Osteocyte (in vitro differentiated cells): Measurements from ENCODE around the gene KLHL21. TPM values are rescaled to one million over a fixed set of nuclear protein-coding genes. Genes with fewer than 3 reads are reported as not detected.

Source experiments
- DNase-seq: peaks from one replicate; pipeline ENCODE4 v3.0.0; 2021; ENCODE audit warnings: mixed read lengths; ENCODE audit not compliant: unreplicated experiment; ENCODE audit errors: extremely low spot score
- H3K27ac Mint-ChIP-seq: one replicate; pipeline ENCODE4 v1.8.0; 2021; ENCODE audit warnings: mild to moderate bottlenecking, mixed read lengths; ENCODE audit not compliant: unreplicated experiment
- H3K27me3 Mint-ChIP-seq: one replicate; pipeline ENCODE4 v1.8.0; 2021; ENCODE audit warnings: mixed read lengths; ENCODE audit not compliant: unreplicated experiment
- H3K36me3 Mint-ChIP-seq: one replicate; pipeline ENCODE4 v1.8.0; 2021; ENCODE audit warnings: mixed read lengths; ENCODE audit not compliant: unreplicated experiment
- H3K4me1 Mint-ChIP-seq: one replicate; pipeline ENCODE4 v1.8.0; 2021; ENCODE audit warnings: mixed read lengths; ENCODE audit not compliant: unreplicated experiment
- H3K4me3 Mint-ChIP-seq: one replicate; pipeline ENCODE4 v1.8.0; 2021; ENCODE audit warnings: mild to moderate bottlenecking, moderate library complexity, mixed read lengths; ENCODE audit not compliant: unreplicated experiment
- H3K9me3 Mint-ChIP-seq: one replicate; pipeline ENCODE4 v1.8.0; 2021; ENCODE audit warnings: mixed read lengths; ENCODE audit not compliant: unreplicated experiment
- total RNA-seq: library from RNA; stranded (reverse); gene quantifications from 2 replicates; pipeline ENCODE4 v1.2.1, GENCODE V29; 2021
- TF ChIP-seq, protein P1 (sequence below): fragments of 200-600 bp; sonication (generic); IDR thresholded peaks from 2 replicates; pipeline ENCODE4 v1.5.0; 2021; ENCODE audit warnings: antibody characterized with exemption, mild to moderate bottlenecking, moderate library complexity

KLHL21 gene
- total RNA-seq, 1 donor from 2014 or later = 27.5 TPM

DNA sequence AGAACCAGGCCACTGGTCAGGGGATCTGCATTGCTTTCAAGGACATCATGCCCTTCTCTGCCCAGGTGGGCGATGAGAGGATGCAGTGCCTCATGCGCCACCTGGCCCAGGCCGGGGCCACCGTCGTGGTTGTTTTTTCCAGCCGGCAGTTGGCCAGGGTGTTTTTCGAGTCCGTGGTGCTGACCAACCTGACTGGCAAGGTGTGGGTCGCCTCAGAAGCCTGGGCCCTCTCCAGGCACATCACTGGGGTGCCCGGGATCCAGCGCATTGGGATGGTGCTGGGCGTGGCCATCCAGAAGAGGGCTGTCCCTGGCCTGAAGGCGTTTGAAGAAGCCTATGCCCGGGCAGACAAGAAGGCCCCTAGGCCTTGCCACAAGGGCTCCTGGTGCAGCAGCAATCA is 27.9 kb downstream of the KLHL21 start:
- DNase-seq = no peak
- no peaks in the 10 kb centered on the region for H3K9me3 Mint-ChIP-seq
- H3K4me1 Mint-ChIP-seq = peaks cover 8% of the 10 kb centered on the region
- TF ChIP-seq, protein P1, sequence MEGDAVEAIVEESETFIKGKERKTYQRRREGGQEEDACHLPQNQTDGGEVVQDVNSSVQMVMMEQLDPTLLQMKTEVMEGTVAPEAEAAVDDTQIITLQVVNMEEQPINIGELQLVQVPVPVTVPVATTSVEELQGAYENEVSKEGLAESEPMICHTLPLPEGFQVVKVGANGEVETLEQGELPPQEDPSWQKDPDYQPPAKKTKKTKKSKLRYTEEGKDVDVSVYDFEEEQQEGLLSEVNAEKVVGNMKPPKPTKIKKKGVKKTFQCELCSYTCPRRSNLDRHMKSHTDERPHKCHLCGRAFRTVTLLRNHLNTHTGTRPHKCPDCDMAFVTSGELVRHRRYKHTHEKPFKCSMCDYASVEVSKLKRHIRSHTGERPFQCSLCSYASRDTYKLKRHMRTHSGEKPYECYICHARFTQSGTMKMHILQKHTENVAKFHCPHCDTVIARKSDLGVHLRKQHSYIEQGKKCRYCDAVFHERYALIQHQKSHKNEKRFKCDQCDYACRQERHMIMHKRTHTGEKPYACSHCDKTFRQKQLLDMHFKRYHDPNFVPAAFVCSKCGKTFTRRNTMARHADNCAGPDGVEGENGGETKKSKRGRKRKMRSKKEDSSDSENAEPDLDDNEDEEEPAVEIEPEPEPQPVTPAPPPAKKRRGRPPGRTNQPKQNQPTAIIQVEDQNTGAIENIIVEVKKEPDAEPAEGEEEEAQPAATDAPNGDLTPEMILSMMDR = no peak
- H3K4me3 Mint-ChIP-seq = no peak overlapping the region
- no peaks in the 10 kb centered on the region for H3K36me3 Mint-ChIP-seq
- H3K27ac Mint-ChIP-seq = no peak overlapping the region
- H3K27me3 Mint-ChIP-seq = peaks cover 21% of the 10 kb centered on the region

DNA sequence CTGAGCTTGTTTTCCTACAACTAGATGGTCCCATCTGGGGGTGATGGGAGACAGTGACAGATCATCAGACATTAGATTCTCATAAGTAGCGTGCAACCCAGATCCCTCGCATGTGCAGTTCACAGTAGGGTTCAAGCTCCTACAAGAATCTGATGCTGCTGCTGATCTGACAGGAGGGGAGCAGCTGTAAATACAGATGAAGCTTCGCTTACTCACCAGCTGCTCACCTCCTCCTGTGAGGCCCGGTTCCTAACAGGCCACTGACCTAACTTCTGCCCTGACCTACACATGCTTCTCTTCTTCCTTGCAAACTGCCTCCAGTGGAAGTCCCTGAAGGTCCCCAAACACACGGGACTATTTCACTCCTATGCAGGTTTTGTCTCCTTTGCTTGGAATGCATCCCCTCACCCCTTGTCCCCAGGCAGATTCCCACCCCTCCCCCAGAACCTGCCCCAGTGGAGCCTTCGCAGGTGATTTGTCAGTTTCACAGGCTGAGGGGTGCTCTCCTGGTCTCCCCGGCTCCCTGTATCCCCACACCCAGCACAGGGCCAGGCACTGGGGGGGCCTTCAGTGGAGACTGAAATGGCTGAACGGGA is 28.5 kb downstream of the KLHL21 start:
- Mint-ChIP-seq H3K36me3 (no peaks in the 10 kb centered on the region), H3K27ac (no peak overlapping the region), H3K27me3 (peaks cover 28% of the 10 kb centered on the region), H3K4me1 (peaks cover 1% of the 10 kb centered on the region), H3K4me3 (no peak overlapping the region), H3K9me3 (no peaks in the 10 kb centered on the region)
- TF ChIP-seq, protein P1 = no peak
- no peak for DNase-seq

DNA sequence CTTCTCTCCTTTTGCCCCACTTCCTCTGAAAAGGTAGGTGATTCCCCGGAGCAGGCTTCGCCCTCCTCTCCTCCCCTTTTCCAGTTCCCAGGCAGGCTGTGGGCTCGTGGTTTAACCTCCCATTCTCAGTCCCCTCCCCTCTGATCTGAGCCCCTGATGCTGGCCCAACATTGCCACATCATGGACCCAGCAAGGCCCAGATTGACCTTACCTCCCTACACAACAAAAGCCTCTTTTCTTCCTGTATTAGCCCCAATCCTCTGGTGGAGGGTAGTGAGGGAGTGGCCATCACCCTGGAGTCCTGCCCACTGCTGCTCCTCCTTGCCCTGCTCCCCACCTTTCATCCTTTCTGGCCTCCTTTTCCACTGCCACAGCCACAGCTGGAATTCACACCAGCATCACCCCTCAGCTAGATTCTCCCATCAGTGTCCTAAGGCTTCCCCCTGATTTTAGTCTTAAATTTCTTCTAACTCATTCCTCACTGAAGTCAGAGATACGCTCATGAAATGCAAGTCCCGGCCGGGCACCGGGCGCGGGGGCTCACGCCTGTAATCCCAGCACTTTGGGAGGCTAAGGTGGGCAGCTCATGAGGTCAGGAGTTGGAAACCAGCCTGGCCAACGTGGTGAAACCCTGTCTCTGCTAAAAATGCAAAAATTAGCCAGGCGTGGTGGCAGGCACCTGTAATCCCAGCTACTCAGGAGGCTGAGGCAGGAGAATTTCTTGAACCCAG is 29.9 kb downstream of the KLHL21 start:
- no peak for DNase-seq
- H3K9me3 Mint-ChIP-seq = no peaks in the 10 kb centered on the region
- H3K36me3 Mint-ChIP-seq = no peaks in the 10 kb centered on the region
- no peak overlapping the region for H3K27ac Mint-ChIP-seq
- H3K27me3 Mint-ChIP-seq = peaks cover 39% of the 10 kb centered on the region
- TF ChIP-seq, protein P1 = no peak
- H3K4me3 Mint-ChIP-seq = no peak overlapping the region
- H3K4me1 Mint-ChIP-seq = no peaks in the 10 kb centered on the region

DNA sequence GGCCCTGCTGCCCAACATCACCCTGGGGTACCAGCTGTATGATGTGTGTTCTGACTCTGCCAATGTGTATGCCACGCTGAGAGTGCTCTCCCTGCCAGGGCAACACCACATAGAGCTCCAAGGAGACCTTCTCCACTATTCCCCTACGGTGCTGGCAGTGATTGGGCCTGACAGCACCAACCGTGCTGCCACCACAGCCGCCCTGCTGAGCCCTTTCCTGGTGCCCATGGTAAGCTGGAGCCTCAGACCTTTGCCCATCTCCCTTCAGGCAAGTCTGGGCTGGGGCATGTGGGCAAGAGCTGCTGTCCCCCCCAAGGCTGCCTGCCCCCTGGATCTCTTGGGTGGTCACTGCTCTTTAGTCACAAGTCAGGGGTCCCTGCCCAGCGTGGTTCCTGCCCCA is 31.7 kb downstream of the KLHL21 start:
- TF ChIP-seq, protein P1 = no peak
- no peak overlapping the region for H3K4me3 Mint-ChIP-seq
- DNase-seq = no peak
- H3K27me3 Mint-ChIP-seq = peaks cover 40% of the 10 kb centered on the region
- H3K9me3 Mint-ChIP-seq = no peaks in the 10 kb centered on the region
- H3K36me3 Mint-ChIP-seq = no peaks in the 10 kb centered on the region
- H3K27ac Mint-ChIP-seq = no peak overlapping the region
- no peaks in the 10 kb centered on the region for H3K4me1 Mint-ChIP-seq

DNA sequence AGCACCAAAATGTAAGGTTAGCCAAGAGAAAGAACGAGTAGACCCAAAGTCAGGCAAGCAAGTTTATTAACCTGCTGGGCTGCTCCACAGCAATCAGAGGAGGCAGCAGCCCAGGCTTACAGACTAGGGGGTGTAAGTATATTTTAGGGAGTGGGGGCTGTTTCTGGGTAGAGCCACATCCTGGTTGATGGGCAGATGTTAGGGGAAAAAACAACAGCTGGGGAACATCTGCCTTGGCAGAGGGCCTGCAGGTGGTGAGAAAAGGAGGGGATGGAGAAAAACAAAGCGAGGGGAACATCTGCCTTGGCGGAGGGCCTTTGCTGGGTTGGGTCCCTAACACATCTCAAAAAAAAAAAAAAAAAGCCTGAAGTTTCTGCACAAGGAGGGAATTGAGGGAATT is 32.6 kb downstream of the KLHL21 start:
- no peaks in the 10 kb centered on the region for H3K36me3 Mint-ChIP-seq
- peaks cover 40% of the 10 kb centered on the region for H3K27me3 Mint-ChIP-seq
- no peak overlapping the region for H3K27ac Mint-ChIP-seq
- H3K9me3 Mint-ChIP-seq = no peaks in the 10 kb centered on the region
- H3K4me3 Mint-ChIP-seq = no peak overlapping the region
- no peaks in the 10 kb centered on the region for H3K4me1 Mint-ChIP-seq
- no peak for DNase-seq
- TF ChIP-seq, protein P1 = no peak
